Measurements from ENCODE around the gene CELF2. TPM values are rescaled to one million over a fixed set of nuclear protein-coding genes. Genes with fewer than 3 reads are reported as not detected.

Gene CELF2
- total and polyA plus RNA-seq, 7 donors, result 6.0 to 83.1 (median 48.9) TPM

DNA sequence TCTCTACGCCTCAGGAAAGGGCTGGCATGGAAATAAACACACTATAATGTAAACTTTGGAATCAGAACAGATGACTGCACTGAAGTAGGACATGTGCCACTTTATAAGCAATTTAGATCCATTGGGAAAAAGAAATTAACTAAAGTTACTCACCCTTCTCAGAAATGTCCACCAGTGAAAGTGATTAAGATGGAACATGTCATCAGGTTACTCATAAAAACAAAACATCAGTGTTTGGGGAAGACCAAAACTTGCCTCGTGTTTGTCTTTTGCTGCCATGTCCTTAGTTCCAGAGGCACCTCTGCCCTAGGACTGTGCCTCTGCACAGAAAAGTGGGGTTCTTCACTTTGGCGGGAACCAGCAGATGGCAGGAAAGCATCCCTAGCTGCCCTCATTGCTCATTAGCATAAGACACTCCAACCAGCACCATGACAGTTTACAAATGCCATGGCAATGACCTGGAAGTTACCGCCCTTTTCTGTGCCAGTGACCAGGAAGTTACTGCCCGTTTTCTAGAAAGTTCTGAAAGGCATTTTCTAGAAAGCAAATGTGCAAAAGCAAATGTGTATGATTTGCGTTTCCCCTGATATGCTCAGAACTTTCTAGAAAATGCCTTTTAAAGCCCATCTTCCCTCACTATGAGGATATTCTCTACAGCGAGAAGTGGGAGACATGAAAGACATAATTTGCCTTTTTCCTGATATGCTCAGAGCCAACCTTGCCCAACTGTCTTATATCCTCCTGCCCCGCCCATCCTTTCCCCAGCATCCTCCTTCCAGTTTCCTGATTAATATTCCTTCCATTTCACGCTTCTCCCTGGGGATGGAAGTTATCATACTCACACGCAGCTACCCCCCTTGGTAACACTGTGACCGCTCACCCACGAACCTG lies 335.6 kb downstream of the CELF2 start:
- TF ChIP-seq, protein P1, sequence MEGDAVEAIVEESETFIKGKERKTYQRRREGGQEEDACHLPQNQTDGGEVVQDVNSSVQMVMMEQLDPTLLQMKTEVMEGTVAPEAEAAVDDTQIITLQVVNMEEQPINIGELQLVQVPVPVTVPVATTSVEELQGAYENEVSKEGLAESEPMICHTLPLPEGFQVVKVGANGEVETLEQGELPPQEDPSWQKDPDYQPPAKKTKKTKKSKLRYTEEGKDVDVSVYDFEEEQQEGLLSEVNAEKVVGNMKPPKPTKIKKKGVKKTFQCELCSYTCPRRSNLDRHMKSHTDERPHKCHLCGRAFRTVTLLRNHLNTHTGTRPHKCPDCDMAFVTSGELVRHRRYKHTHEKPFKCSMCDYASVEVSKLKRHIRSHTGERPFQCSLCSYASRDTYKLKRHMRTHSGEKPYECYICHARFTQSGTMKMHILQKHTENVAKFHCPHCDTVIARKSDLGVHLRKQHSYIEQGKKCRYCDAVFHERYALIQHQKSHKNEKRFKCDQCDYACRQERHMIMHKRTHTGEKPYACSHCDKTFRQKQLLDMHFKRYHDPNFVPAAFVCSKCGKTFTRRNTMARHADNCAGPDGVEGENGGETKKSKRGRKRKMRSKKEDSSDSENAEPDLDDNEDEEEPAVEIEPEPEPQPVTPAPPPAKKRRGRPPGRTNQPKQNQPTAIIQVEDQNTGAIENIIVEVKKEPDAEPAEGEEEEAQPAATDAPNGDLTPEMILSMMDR (IDR thresholded peaks at IDR 0.05), result no peak
- TF ChIP-seq POLR2A (IDR thresholded peaks at IDR 0.05) (no peak), EP300 (IDR thresholded peaks at IDR 0.05) (no peak), POLR2AphosphoS5 (IDR thresholded peaks at IDR 0.05) (no peak)
- Histone ChIP-seq H3K4me3 (no peak overlapping the region), H3K9me3 (no peaks in the 10 kb centered on the region), H3K4me1 (peaks cover 0 to 7% (median 4%) of the 10 kb centered on the region in 4 donors), H3K27ac (no peak overlapping the region), H3K36me3 (no peaks in the 10 kb centered on the region), H3K27me3 (no peaks in the 10 kb centered on the region)
- no peak for DNase-seq
- WGBS, 2 donors, result 86 to 90% methylated on average over 12 of the region's 12 CpGs
- intact Hi-C loops (cut with DNase I), result no loop called here

- no peaks in the 10 kb centered on the region for H3K36me3 ChIP-seq
- TF ChIP-seq POLR2AphosphoS5 (IDR thresholded peaks at IDR 0.05), result no peak
- TF ChIP-seq POLR2A (IDR thresholded peaks at IDR 0.05), result no peak
- TF ChIP-seq, protein P1 (IDR thresholded peaks at IDR 0.05), result no peak
- TF ChIP-seq EP300 (IDR thresholded peaks at IDR 0.05), result no peak
- 92 to 93% methylated on average over 5 of the region's 5 CpGs for WGBS, 2 donors
- no peak overlapping the region for H3K27ac ChIP-seq
- H3K4me1 ChIP-seq, result peaks cover 0 to 7% (median 4%) of the 10 kb centered on the region in 4 donors
- no peaks in the 10 kb centered on the region for H3K27me3 ChIP-seq
- no peak overlapping the region for H3K4me3 ChIP-seq
- DNase-seq, result peak; percentile 12
- intact Hi-C loops (cut with DNase I), result no loop called here
- no peaks in the 10 kb centered on the region for H3K9me3 ChIP-seq
These were observed 337.2 kb downstream of the CELF2 start for GRCh38 chr10:11354823-11355222.

GRCh38 chr10:11355592-11355991 lies 337.9 kb downstream of the CELF2 start:
- TF ChIP-seq POLR2A (IDR thresholded peaks at IDR 0.05) (no peak), EP300 (IDR thresholded peaks at IDR 0.05) (no peak), POLR2AphosphoS5 (IDR thresholded peaks at IDR 0.05) (no peak)
- TF ChIP-seq, protein P1 (IDR thresholded peaks at IDR 0.05), result no peak
- H3K4me1 ChIP-seq, result peaks cover 0 to 7% (median 4%) of the 10 kb centered on the region in 4 donors
- H3K36me3 ChIP-seq, result no peaks in the 10 kb centered on the region
- H3K27ac ChIP-seq, result no peak overlapping the region
- H3K4me3 ChIP-seq, result no peak overlapping the region
- WGBS, 2 donors, result 76 to 82% methylated on average over 7 of the region's 7 CpGs
- H3K27me3 ChIP-seq, result no peaks in the 10 kb centered on the region
- peak; percentile 65 for DNase-seq
- no peaks in the 10 kb centered on the region for H3K9me3 ChIP-seq
- intact Hi-C loops (cut with DNase I), result no loop called here

GRCh38 chr10:11357439-11357838 lies 339.8 kb downstream of the CELF2 start:
- DNase-seq, result no peak
- intact Hi-C loops (cut with DNase I), result no loop called here
- TF ChIP-seq, protein P1 (IDR thresholded peaks at IDR 0.05), result no peak
- no peak for TF ChIP-seq POLR2AphosphoS5 (IDR thresholded peaks at IDR 0.05)
- no peak for TF ChIP-seq POLR2A (IDR thresholded peaks at IDR 0.05)
- no peak for TF ChIP-seq EP300 (IDR thresholded peaks at IDR 0.05)
- H3K27me3 ChIP-seq, result no peaks in the 10 kb centered on the region
- 75 to 83% methylated on average over 3 of the region's 3 CpGs for WGBS, 2 donors
- H3K27ac ChIP-seq, result no peak overlapping the region
- no peaks in the 10 kb centered on the region for H3K36me3 ChIP-seq
- H3K4me3 ChIP-seq, result no peak overlapping the region
- H3K4me1 ChIP-seq, result peaks cover 0 to 7% (median 4%) of the 10 kb centered on the region in 4 donors
- no peaks in the 10 kb centered on the region for H3K9me3 ChIP-seq

All from sigmoid colon (tissue), 7 donors.